HepG2 (cell line): Measurements from ENCODE around the gene SPON1. TPM values are rescaled to one million over a fixed set of nuclear protein-coding genes. Genes with fewer than 3 reads are reported as not detected.

ENCODE experiments used
- ATAC-seq: fragments of 200-7000 bp; cut with Tn5 transposase; 3 replicates; pipeline ENCODE4 v1.9.1; 2020; ENCODE audit warnings: mild to moderate bottlenecking, moderate library complexity
- BruUV-seq: library from RNA; stranded (reverse); fragments of 400-500 nt; replicated peaks from 2 replicates; lab custom pipeline; 2021; lab: Mats Ljungman, UMichigan
- CTCF ChIA-PET: fragments of 300-600 bp; formaldehyde crosslinking; extraction: SDS; loops from one replicate; lab custom pipeline; 2021; ENCODE audit warnings: low total read pairs, inconsistent platforms, low intra/inter-chr PET ratio; lab: Yijun Ruan, JAX
- POLR2A ChIA-PET: fragments of 350-600 bp; sonication (Branson Sonifier 250); formaldehyde crosslinking; loops from one replicate; lab custom pipeline; 2020; ENCODE audit warnings: antibody characterized with exemption, inconsistent platforms; lab: Yijun Ruan, JAX
- DNase-seq: peaks from one replicate; pipeline ENCODE4 v3.0.0-alpha.2; 2015; ENCODE audit warnings: low spot score
- FAIRE-seq: peaks from 3 replicates; lab custom pipeline; 2011; peaks lifted over from hg19 to GRCh38; lab: Jason Lieb, UNC
- H2AFZ ChIP-seq: one replicate; pipeline ENCODE4 v1.6.1; 2011; ENCODE audit warnings: low read length, inconsistent platforms
- H3K27ac ChIP-seq: fragments of 300-600 bp; 3 replicates; pipeline ENCODE4 v1.8.0; 2011; ENCODE audit warnings: mixed run types, mild to moderate bottlenecking, mixed read lengths, low read length, inconsistent platforms; ENCODE audit not compliant: insufficient read depth; ENCODE audit errors: extremely low read length
- H3K27me3 ChIP-seq, 2 experiments: fragments of 200-600 bp in 1 of 2; 2 replicates in 1 of 2; 3 replicates in 1 of 2; pipeline versions ENCODE4 v1.6.0 to v1.8.0; 2011; ENCODE audit warnings: low read length in 2 of 2, mild to moderate bottlenecking in 2 of 2, moderate library complexity in 2 of 2, inconsistent platforms in 1 of 2; ENCODE audit not compliant: insufficient read depth in 2 of 2, control insufficient read depth in 1 of 2
- H3K36me3 ChIP-seq, 2 experiments: fragments of 200-600 bp in 1 of 2; replicated peaks in 1 of 2; 2 replicates in 1 of 2; 3 replicates in 1 of 2; pipeline versions ENCODE4 v1.5.1 to v1.8.0; 2011; ENCODE audit warnings: low read length in 2 of 2, inconsistent platforms in 1 of 2; ENCODE audit not compliant: insufficient read depth in 2 of 2, control insufficient read depth in 1 of 2
- H3K4me1 ChIP-seq: 2 replicates; pipeline ENCODE4 v1.5.1; 2012; ENCODE audit warnings: low read length, inconsistent platforms; ENCODE audit not compliant: insufficient read depth
- H3K4me2 ChIP-seq: 2 replicates; pipeline ENCODE4 v1.6.0; 2011; ENCODE audit warnings: low read depth, low read length, inconsistent platforms
- H3K4me3 ChIP-seq, 3 experiments: fragments of 200-600 bp in 1 of 3; sonication (generic), shearing (Covaris generic) in 1 of 3; replicated peaks in 1 of 3; 2 replicates each; pipeline ENCODE4 v1.5.1; 2011 to 2016; ENCODE audit warnings: low read length in 3 of 3, inconsistent platforms in 2 of 3, low read depth in 2 of 3, mild to moderate bottlenecking in 2 of 3, control low read depth in 1 of 3, mixed read lengths in 1 of 3; ENCODE audit not compliant: insufficient read depth in 1 of 3
- H3K79me2 ChIP-seq: one replicate; pipeline ENCODE4 v1.6.1; 2011; ENCODE audit warnings: low read length, inconsistent platforms; ENCODE audit not compliant: insufficient read depth
- H3K9ac ChIP-seq: 2 replicates; pipeline ENCODE4 v1.6.0; 2011; ENCODE audit warnings: mild to moderate bottlenecking, low read depth, low read length, inconsistent platforms; ENCODE audit not compliant: insufficient read depth
- H3K9me3 ChIP-seq: 2 replicates; pipeline ENCODE4 v1.5.1; 2012; ENCODE audit warnings: mild to moderate bottlenecking, low read length
- H4K20me1 ChIP-seq: 2 replicates; pipeline ENCODE4 v1.6.0; 2011; ENCODE audit warnings: inconsistent platforms, mild to moderate bottlenecking, low read length, moderate library complexity; ENCODE audit not compliant: insufficient read depth
- MAFG ChIP-seq: sonication (generic); formaldehyde crosslinking; IDR thresholded peaks from 2 replicates; pipeline ENCODE4 v1.5.1; 2020; ENCODE audit warnings: mild to moderate bottlenecking, missing genetic modification reagents
- SNAPC2 ChIP-seq: sonication (generic); formaldehyde crosslinking; IDR thresholded peaks from 2 replicates; pipeline ENCODE4 v1.8.1; 2022; ENCODE audit warnings: mild to moderate bottlenecking, missing genetic modification reagents
- ZFP41 ChIP-seq: sonication (generic); formaldehyde crosslinking; IDR thresholded peaks from 2 replicates; pipeline ENCODE4 v1.4.0; 2020; ENCODE audit warnings: mild to moderate bottlenecking, missing genetic modification reagents, borderline replicate concordance
- ZNF264 ChIP-seq: sonication (generic); formaldehyde crosslinking; IDR thresholded peaks from 2 replicates; pipeline ENCODE4 v1.4.0; 2020; ENCODE audit warnings: missing genetic modification reagents
- ZNF350 ChIP-seq: sonication (generic); formaldehyde crosslinking; IDR thresholded peaks from 2 replicates; pipeline ENCODE4 v1.4.0; 2020; ENCODE audit warnings: mild to moderate bottlenecking, low read depth, missing genetic modification reagents, borderline replicate concordance
- ZNF839 ChIP-seq: sonication (generic); formaldehyde crosslinking; IDR thresholded peaks from 2 replicates; pipeline ENCODE4 v1.4.0; 2020; ENCODE audit warnings: missing genetic modification reagents, mild to moderate bottlenecking, borderline replicate concordance
- WGBS: methylation state at CpG from one replicate; pipeline ENCODE4 v1.1.6; 2017; ENCODE audit warnings: low lambda C conversion rate; 5-methylcytosine and 5-hydroxymethylcytosine counted together
- in situ Hi-C: cut with HindIII; loops from 2 replicates; pipeline ENCODE4 v1.10.0; 2017; ENCODE audit warnings: low pct_unique_long_range_greater_than_20kb; ENCODE audit not compliant: extremely low pct_ligation_motif_present
- intact Hi-C: fragments of 100-400 bp; cut with micrococcal nuclease; formaldehyde crosslinking; loops from one replicate; pipeline ENCODE4 v1.10.0; 2022; ENCODE audit not compliant: unreplicated experiment
- polyA plus RNA-seq, 8 experiments: library from polyadenylated mRNA; depleted of rRNA in 3 of 8; stranded (reverse) in 7 of 8; unstranded in 1 of 8; fragments of >200 nt; fragmentation: Illumina TruSeq in 4 of 8; extraction: Trizol in 4 of 8; gene quantifications; 2 replicates each; pipeline versions ENCODE4 v1.2.1 to v1.2.3, GENCODE V29; 2011 to 2016; ENCODE audit warnings: low read depth in 4 of 8, missing spikeins in 1 of 8, mixed read lengths in 1 of 8; ENCODE audit not compliant: insufficient read depth in 1 of 8
- total RNA-seq, 5 experiments: library from RNA; depleted of rRNA; stranded (reverse); fragments of >200 nt; fragmentation: Illumina TruSeq; extraction: Trizol; gene quantifications; 2 replicates each; pipeline ENCODE4 v1.2.3, GENCODE V29; 2016; ENCODE audit warnings: low read depth in 1 of 5
- TF ChIP-seq, protein P1 (sequence below): sonication (generic); formaldehyde crosslinking; IDR thresholded peaks from 2 replicates; pipeline ENCODE4 v1.5.0; 2020; ENCODE audit warnings: missing genetic modification reagents
- TF ChIP-seq, protein P2 (sequence below): sonication (generic); formaldehyde crosslinking; IDR thresholded peaks from 2 replicates; pipeline ENCODE4 v1.8.0; 2022; ENCODE audit warnings: missing genetic modification reagents, mild to moderate bottlenecking, moderate library complexity, borderline replicate concordance

Gene SPON1
- total and polyA plus RNA-seq, 2 of the 13 experiments (the other 11 are each of a cell fraction or from before 2014, with no cell fraction given): not detected

DNA sequence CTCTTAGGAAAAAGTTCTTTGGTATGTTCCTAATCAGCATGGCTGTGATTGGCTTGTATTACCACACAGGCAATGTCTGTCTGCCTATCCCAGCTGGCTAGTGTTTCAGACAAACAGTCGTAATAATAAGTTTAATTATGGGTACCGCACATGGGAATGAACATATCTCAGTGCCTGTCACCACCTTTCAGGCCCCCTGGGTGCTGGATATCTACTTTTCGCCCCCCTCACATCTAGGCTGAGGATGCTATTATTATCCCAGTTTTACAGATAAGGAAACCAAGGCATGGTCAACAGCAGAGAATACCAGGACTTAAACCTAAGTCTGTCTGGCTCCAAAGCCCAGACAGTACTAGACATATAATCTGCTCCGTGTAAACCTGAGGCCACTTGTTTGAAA lies 174.8 kb downstream of the SPON1 start:
- intact Hi-C loops: no loop called here
- in situ Hi-C loops: no loop called here
- FAIRE-seq: no peak

More for the DNA sequence above, 174.8 kb downstream of the SPON1 start:
- H3K79me2 ChIP-seq: no peaks in the 10 kb centered on the region
- no TSS peak for BruUV-seq
- no peak overlapping the region for H2AFZ ChIP-seq
- WGBS: 8% methylated on average over 4 of the region's 4 CpGs
- TF ChIP-seq, protein P1, sequence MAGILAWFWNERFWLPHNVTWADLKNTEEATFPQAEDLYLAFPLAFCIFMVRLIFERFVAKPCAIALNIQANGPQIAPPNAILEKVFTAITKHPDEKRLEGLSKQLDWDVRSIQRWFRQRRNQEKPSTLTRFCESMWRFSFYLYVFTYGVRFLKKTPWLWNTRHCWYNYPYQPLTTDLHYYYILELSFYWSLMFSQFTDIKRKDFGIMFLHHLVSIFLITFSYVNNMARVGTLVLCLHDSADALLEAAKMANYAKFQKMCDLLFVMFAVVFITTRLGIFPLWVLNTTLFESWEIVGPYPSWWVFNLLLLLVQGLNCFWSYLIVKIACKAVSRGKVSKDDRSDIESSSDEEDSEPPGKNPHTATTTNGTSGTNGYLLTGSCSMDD: no peak
- no peak for TF ChIP-seq ZNF350 (CRISPR knock-in tag)
- no peak for TF ChIP-seq ZNF839
- TF ChIP-seq SNAPC2 (CRISPR knock-in tag): no peak
- TF ChIP-seq, protein P2, sequence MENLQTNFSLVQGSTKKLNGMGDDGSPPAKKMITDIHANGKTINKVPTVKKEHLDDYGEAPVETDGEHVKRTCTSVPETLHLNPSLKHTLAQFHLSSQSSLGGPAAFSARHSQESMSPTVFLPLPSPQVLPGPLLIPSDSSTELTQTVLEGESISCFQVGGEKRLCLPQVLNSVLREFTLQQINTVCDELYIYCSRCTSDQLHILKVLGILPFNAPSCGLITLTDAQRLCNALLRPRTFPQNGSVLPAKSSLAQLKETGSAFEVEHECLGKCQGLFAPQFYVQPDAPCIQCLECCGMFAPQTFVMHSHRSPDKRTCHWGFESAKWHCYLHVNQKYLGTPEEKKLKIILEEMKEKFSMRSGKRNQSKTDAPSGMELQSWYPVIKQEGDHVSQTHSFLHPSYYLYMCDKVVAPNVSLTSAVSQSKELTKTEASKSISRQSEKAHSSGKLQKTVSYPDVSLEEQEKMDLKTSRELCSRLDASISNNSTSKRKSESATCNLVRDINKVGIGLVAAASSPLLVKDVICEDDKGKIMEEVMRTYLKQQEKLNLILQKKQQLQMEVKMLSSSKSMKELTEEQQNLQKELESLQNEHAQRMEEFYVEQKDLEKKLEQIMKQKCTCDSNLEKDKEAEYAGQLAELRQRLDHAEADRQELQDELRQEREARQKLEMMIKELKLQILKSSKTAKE (CRISPR knock-in tag): no peak
- TF ChIP-seq ZFP41 (CRISPR knock-in tag): no peak
- TF ChIP-seq MAFG: no peak
- no peak for TF ChIP-seq ZNF264 (CRISPR knock-in tag)
- TF ChIP-seq, all 625 proteins: peak for 0
- H3K9me3 ChIP-seq: no peaks in the 10 kb centered on the region
- DNase-seq (no peak), ATAC-seq (no peak)
- ChIA-PET POLR2A (no interaction called here), CTCF (no interaction called here)
- no peak overlapping the region for H3K9ac ChIP-seq
- no peaks in the 10 kb centered on the region for H4K20me1 ChIP-seq
- H3K4me3 ChIP-seq: no peak overlapping the region
- H3K4me2 ChIP-seq: no peak overlapping the region
- H3K27me3 ChIP-seq: 0 out of 5 replicates have a peak, but pooled peaks cover 0 to 4% of the 10 kb centered on the region in 2 experiments
- no peaks in the 10 kb centered on the region for H3K4me1 ChIP-seq
- H3K27ac ChIP-seq: no peak overlapping the region
- no peaks in the 10 kb centered on the region for H3K36me3 ChIP-seq
